T-helper 17 cell (primary cell): ENCODE measurements around the gene PTBP1. TPM values are rescaled to one million over a fixed set of nuclear protein-coding genes. Genes with fewer than 3 reads are reported as not detected.

Experiments
- ATAC-seq: fragments of 150-1000 bp; cut with Tn5 transposase; 2 replicates; pipeline ENCODE4 v1.10.0; 2021; ENCODE audit warnings: mild to moderate bottlenecking, moderate library complexity
- DNase-seq, 3 donors: peaks; one replicate each; pipeline versions ENCODE4 v3.0.0 to v3.0.0-alpha.2; 2020 to 2021
- H3K9me3 ChIP-seq: one replicate; pipeline ENCODE4 v1.7.0; 2013; ENCODE audit warnings: low read length, mild to moderate bottlenecking; ENCODE audit not compliant: control insufficient read depth, poor library complexity, severe bottlenecking
- H3K27ac Mint-ChIP-seq: one replicate; pipeline ENCODE4 v1.8.0; 2022; ENCODE audit warnings: mild to moderate bottlenecking, moderate library complexity, mixed read lengths
- H3K27me3 Mint-ChIP-seq: one replicate; pipeline ENCODE4 v1.8.0; 2022; ENCODE audit warnings: mixed read lengths
- H3K36me3 Mint-ChIP-seq: one replicate; pipeline ENCODE4 v1.8.0; 2022; ENCODE audit warnings: low read depth, mixed read lengths
- H3K4me1 Mint-ChIP-seq: one replicate; pipeline ENCODE4 v1.8.0; 2022; ENCODE audit warnings: mild to moderate bottlenecking, mixed read lengths
- H3K4me3 Mint-ChIP-seq: one replicate; pipeline ENCODE4 v1.8.0; 2022; ENCODE audit warnings: mild to moderate bottlenecking, moderate library complexity, mixed read lengths
- total RNA-seq, 4 donors: library from RNA in 2 of 4; stranded (reverse) in 2 of 4; gene quantifications; one replicate each; pipeline ENCODE4 v1.2.3 and lab custom pipeline; 2022 to 2026

Gene PTBP1
- total RNA-seq, 2 donors from 2014 or later: 334 to 341 TPM

DNA sequence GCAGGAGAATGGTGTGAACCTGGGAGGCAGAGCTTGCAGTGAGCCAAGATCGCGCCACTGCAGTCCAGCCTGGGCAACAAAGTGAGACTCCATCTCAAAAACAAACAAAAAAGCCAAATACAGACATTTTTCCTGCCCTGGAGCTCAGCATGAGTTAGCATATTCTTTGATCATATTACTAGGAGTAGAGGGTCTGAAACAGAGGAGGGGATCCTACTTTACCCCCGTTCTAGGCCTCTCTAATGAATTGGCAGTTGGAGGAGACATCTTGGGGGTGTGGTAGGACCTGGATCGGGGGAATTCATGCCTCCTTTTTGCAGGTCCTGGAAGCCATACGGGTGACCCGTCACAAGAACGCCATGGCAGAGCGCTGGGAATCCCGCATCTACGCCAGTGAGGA is 34.1 kb upstream of the PTBP1 start:
- H3K4me3 Mint-ChIP-seq: no peak overlapping the region
- no peak overlapping the region for H3K27ac Mint-ChIP-seq
- H3K27me3 Mint-ChIP-seq: peaks cover 14% of the 10 kb centered on the region
- no peak for DNase-seq
- peaks cover 2% of the 10 kb centered on the region for H3K36me3 Mint-ChIP-seq
- no peaks in the 10 kb centered on the region for H3K4me1 Mint-ChIP-seq
- H3K9me3 ChIP-seq: no peaks in the 10 kb centered on the region
- no peak for ATAC-seq

GRCh38 chr19:763869-764268 is 33.4 kb upstream of the PTBP1 start:
- ATAC-seq: no peak
- Mint-ChIP-seq H3K27ac (no peak overlapping the region), H3K4me1 (no peaks in the 10 kb centered on the region), H3K27me3 (peaks cover 14% of the 10 kb centered on the region), H3K36me3 (peaks cover 2% of the 10 kb centered on the region), H3K4me3 (no peak overlapping the region)
- H3K9me3 ChIP-seq: no peaks in the 10 kb centered on the region
- no peak for DNase-seq

DNA sequence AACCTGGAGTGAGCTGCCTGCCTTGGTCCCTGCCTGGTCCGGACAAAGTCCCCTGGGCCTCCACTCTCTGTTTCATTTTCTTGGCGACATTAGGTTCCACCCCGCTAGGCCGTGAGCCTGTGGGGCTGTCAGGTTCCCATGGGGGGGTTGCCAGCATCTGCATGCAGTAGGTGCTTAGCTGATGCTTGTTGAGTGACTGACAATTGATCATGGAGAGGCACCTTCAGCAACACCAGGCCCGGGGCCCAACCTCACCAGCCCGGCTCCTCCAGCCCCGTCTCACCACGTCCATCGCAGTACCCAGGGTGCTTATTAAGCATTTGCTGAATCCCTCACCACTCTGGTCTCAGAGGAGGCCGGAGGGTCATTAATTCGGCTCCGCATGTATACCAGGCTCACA is 33.0 kb upstream of the PTBP1 start:
- ATAC-seq: no peak
- H3K4me3 Mint-ChIP-seq: no peak overlapping the region
- H3K4me1 Mint-ChIP-seq: no peaks in the 10 kb centered on the region
- peaks cover 14% of the 10 kb centered on the region for H3K27me3 Mint-ChIP-seq
- H3K36me3 Mint-ChIP-seq: peaks cover 2% of the 10 kb centered on the region
- H3K27ac Mint-ChIP-seq: no peak overlapping the region
- H3K9me3 ChIP-seq: no peaks in the 10 kb centered on the region
- no peak for DNase-seq

DNA sequence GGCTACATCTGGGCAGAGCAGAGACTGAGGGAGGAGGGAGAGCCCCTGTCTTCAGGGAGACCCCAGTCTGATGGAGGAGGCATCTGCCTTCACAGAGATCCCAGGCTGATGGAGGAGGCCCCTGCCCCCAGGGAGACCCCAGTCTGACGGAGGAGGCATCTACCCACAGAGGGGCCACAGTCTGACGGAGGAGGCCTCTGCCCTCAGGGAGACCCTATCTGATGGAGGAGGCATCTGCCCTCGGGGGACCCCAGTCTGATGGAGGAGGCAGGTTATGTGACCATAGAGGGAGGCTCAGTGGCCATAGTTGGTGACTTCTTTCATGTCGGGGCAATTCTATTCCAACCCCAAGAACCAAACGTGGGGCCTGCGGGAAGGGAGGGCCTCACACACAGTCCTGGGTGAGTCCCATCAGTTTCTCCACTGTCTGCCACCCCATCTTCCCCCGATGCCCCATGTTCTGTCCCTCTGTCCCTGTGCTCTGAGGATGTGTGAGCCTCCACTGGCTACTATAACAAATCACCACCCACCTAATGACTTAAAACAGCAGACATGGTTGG is 32.0 kb upstream of the PTBP1 start:
- peaks cover 1% of the 10 kb centered on the region for H3K4me1 Mint-ChIP-seq
- no peaks in the 10 kb centered on the region for H3K9me3 ChIP-seq
- ATAC-seq: no peak
- no peak for DNase-seq
- H3K27me3 Mint-ChIP-seq: peaks cover 14% of the 10 kb centered on the region
- H3K4me3 Mint-ChIP-seq: no peak overlapping the region
- H3K36me3 Mint-ChIP-seq: peaks cover 2% of the 10 kb centered on the region
- H3K27ac Mint-ChIP-seq: no peak overlapping the region

GRCh38 chr19:768424-768823 is 28.8 kb upstream of the PTBP1 start:
- Mint-ChIP-seq H3K36me3 (peaks cover 2% of the 10 kb centered on the region), H3K27ac (no peak overlapping the region), H3K27me3 (peaks cover 14% of the 10 kb centered on the region), H3K4me1 (peaks cover 5% of the 10 kb centered on the region), H3K4me3 (no peak overlapping the region)
- H3K9me3 ChIP-seq: no peaks in the 10 kb centered on the region
- ATAC-seq: no peak
- no peak for DNase-seq

DNA sequence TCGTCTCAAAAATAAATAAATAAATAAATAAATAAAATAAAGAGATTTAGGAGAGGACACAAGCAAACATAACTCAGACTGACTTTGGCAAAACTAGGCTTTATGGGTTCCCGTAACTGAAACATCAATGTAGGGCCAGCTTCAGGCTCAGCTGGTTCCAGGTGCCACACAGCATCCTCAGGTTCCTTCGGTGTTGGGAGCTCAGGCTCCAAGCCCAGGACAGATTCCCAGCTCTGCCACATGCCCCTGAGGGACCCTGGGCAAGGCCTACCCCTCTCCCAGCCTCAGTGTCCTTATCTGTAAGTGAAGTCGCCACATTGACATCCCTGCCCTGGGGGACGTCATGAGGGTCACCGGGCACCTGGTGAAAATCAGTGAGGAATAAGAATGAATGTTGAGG is 27.6 kb upstream of the PTBP1 start:
- ATAC-seq: no peak
- peaks cover 2% of the 10 kb centered on the region for H3K36me3 Mint-ChIP-seq
- no peak overlapping the region for H3K27ac Mint-ChIP-seq
- H3K4me1 Mint-ChIP-seq: peaks cover 5% of the 10 kb centered on the region
- H3K27me3 Mint-ChIP-seq: peaks cover 14% of the 10 kb centered on the region
- no peaks in the 10 kb centered on the region for H3K9me3 ChIP-seq
- no peak overlapping the region for H3K4me3 Mint-ChIP-seq
- DNase-seq: no peak

GRCh38 chr19:771332-771785 is 25.9 kb upstream of the PTBP1 start:
- peaks cover 2% of the 10 kb centered on the region for H3K36me3 Mint-ChIP-seq
- DNase-seq (no peak), ATAC-seq (peak; percentile 42)
- H3K4me3 Mint-ChIP-seq: no peak overlapping the region
- no peaks in the 10 kb centered on the region for H3K9me3 ChIP-seq
- peaks cover 10% of the 10 kb centered on the region for H3K27me3 Mint-ChIP-seq
- no peak overlapping the region for H3K27ac Mint-ChIP-seq
- peaks cover 5% of the 10 kb centered on the region for H3K4me1 Mint-ChIP-seq

GRCh38 chr19:772063-772462 is 25.2 kb upstream of the PTBP1 start:
- no peak overlapping the region for H3K4me3 Mint-ChIP-seq
- peaks cover 3% of the 10 kb centered on the region for H3K27me3 Mint-ChIP-seq
- no peak overlapping the region for H3K27ac Mint-ChIP-seq
- H3K36me3 Mint-ChIP-seq: no peaks in the 10 kb centered on the region
- peaks cover 5% of the 10 kb centered on the region for H3K4me1 Mint-ChIP-seq
- no peak for DNase-seq
- ATAC-seq: no peak
- no peaks in the 10 kb centered on the region for H3K9me3 ChIP-seq

DNA sequence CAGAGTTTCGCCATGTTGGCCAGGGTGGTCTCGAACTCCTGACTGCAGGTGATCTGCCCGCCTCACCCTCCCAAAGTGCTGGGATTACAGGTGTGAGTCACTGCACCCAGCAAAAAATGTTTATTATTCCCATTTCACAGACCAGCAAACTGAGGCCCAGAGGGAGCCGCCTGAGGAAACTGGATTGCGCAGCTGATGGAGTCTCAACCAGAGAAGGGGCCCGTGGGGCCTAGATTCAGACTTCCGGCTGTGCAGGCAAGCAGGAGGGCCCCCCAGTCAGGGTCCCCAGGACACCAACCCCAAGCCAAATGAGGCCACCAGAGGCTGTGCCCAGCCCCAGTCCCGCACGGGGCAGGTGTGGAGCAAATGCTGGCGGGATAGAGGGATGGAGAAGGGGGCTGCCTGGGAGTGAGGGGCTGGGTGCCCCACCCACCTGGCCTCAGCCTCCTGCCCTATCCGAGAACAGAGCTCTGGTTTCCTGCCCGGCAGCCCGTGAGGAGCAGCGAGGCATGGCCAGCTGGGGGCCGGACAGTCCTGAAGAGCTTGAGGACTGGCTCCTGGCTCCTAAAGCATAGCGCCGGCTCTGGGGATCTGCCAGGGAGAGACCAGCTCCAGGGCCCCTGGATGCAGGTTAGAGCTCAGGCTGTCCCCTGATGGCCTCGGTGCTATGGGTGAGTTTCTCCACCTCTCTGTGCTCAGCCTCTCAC is 24.4 kb upstream of the PTBP1 start:
- peaks cover 5% of the 10 kb centered on the region for H3K4me1 Mint-ChIP-seq
- H3K36me3 Mint-ChIP-seq: no peaks in the 10 kb centered on the region
- ATAC-seq (no peak), DNase-seq (no peak)
- H3K27ac Mint-ChIP-seq: no peak overlapping the region
- H3K27me3 Mint-ChIP-seq: no peaks in the 10 kb centered on the region
- no peak overlapping the region for H3K4me3 Mint-ChIP-seq
- no peaks in the 10 kb centered on the region for H3K9me3 ChIP-seq

GRCh38 chr19:776549-776948 is 20.7 kb upstream of the PTBP1 start:
- no peaks in the 10 kb centered on the region for H3K9me3 ChIP-seq
- no peaks in the 10 kb centered on the region for H3K36me3 Mint-ChIP-seq
- peaks cover 3% of the 10 kb centered on the region for H3K4me1 Mint-ChIP-seq
- H3K27ac Mint-ChIP-seq: no peak overlapping the region
- H3K27me3 Mint-ChIP-seq: no peaks in the 10 kb centered on the region
- DNase-seq: no peak
- ATAC-seq: no peak
- H3K4me3 Mint-ChIP-seq: no peak overlapping the region

DNA sequence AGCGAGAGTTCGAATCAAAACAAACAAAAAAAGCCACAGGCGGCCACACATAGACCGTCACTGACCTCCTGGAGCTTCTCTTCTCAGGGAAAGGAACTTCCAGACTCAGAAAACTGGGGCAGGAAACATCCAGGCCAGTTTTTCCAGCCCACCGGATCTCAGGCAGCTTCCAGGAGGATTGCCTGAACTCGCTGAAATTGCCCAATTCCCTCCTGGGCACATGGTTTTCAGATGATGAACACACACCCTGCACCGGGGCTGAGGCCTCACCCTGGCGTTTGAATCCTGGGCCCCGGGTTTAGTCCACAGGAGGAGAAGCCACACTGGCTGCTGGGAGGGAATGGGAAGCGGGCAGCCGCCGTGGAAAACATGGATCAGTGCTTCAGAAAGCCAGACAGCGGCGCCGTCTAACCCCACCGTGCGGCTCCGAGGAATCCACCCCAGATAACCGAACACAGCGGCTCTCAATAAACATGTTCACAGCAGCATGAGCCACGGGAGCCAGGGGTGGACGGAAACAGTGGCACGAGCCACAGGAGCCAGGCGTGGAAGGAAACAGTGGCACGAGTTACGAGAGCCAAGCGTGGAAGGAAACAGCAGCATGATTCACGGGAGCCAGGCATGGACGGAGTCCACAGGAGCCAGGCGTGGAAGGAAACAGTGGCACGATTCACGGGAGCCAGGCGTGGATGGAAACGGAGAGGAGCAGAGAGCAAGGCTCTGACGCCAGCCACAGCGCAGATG is 18.2 kb upstream of the PTBP1 start:
- no peak for ATAC-seq
- DNase-seq: no peak
- Mint-ChIP-seq H3K27ac (no peak overlapping the region), H3K4me1 (no peaks in the 10 kb centered on the region), H3K4me3 (no peak overlapping the region), H3K27me3 (no peaks in the 10 kb centered on the region), H3K36me3 (no peaks in the 10 kb centered on the region)
- no peaks in the 10 kb centered on the region for H3K9me3 ChIP-seq

DNA sequence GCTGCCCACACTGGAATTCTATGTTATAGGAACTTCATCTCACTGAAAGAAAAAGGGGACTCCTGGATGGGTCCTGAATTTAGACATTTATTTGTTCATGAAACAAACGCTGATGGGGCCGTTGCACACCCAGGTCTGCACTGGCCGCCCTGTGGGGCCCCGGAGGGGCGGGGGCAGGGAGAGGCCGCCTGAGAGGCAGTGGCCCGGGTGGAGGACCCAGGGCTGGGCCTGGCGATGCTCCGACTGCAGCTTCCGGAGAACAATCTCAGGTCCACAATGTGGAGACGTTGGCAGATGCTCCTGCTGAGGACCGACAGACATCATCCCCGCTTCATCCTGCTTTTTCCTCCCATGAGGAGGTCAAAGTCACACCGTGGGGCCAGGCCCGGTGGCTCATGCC is 16.3 kb upstream of the PTBP1 start:
- no peak overlapping the region for H3K4me3 Mint-ChIP-seq
- H3K36me3 Mint-ChIP-seq: no peaks in the 10 kb centered on the region
- ATAC-seq (no peak), DNase-seq (no peak)
- no peaks in the 10 kb centered on the region for H3K9me3 ChIP-seq
- no peak overlapping the region for H3K27ac Mint-ChIP-seq
- no peaks in the 10 kb centered on the region for H3K27me3 Mint-ChIP-seq
- no peaks in the 10 kb centered on the region for H3K4me1 Mint-ChIP-seq

- Mint-ChIP-seq H3K36me3 (no peaks in the 10 kb centered on the region), H3K4me3 (no peak overlapping the region), H3K4me1 (no peaks in the 10 kb centered on the region), H3K27me3 (no peaks in the 10 kb centered on the region), H3K27ac (no peak overlapping the region)
- ATAC-seq: no peak
- no peaks in the 10 kb centered on the region for H3K9me3 ChIP-seq
- DNase-seq: no peak
These were observed 15.5 kb upstream of the PTBP1 start for GRCh38 chr19:781800-782184.
